Endodermal cell (in vitro differentiated cells): ENCODE data around the gene DTNBP1. TPM values are rescaled to one million over a fixed set of nuclear protein-coding genes. Genes with fewer than 3 reads are reported as not detected.
"Not testable (repeated sequence)": the region's sequence is repeated elsewhere in the genome, so short reads cannot be mapped to it uniquely, and the experiment has no call there.

Source experiments
- DNase-seq: peaks from one replicate; pipeline ENCODE4 v3.0.0-alpha.2; 2017
- H3K27ac ChIP-seq: 2 replicates; pipeline ENCODE4 v1.5.1; 2013; ENCODE audit warnings: mild to moderate bottlenecking, low read depth, low read length, moderate library complexity
- H3K27me3 ChIP-seq: 2 replicates; pipeline ENCODE4 v1.6.1; 2013; ENCODE audit warnings: mild to moderate bottlenecking, low read length, moderate library complexity; ENCODE audit not compliant: insufficient read depth, control insufficient read depth, poor library complexity, severe bottlenecking
- H3K36me3 ChIP-seq: 2 replicates; pipeline ENCODE4 v1.7.0; 2013; ENCODE audit warnings: mild to moderate bottlenecking, low read length, moderate library complexity; ENCODE audit not compliant: control insufficient read depth, insufficient read depth
- H3K4me1 ChIP-seq: one replicate; pipeline ENCODE4 v1.7.0; 2013; ENCODE audit warnings: low read length; ENCODE audit not compliant: control insufficient read depth, insufficient read depth
- H3K4me3 ChIP-seq: 2 replicates; pipeline ENCODE4 v1.5.1; 2013; ENCODE audit warnings: mild to moderate bottlenecking, low read length, moderate library complexity
- H3K9ac ChIP-seq: 2 replicates; pipeline ENCODE4 v1.6.1; 2013; ENCODE audit warnings: mild to moderate bottlenecking, low read length, moderate library complexity; ENCODE audit not compliant: poor library complexity, severe bottlenecking; ENCODE audit errors: extremely low read depth
- H3K9me3 ChIP-seq: 2 replicates; pipeline ENCODE4 v1.6.1; 2013; ENCODE audit warnings: mild to moderate bottlenecking, low read length, moderate library complexity; ENCODE audit not compliant: control insufficient read depth
- H3K27ac Mint-ChIP-seq: 2 replicates; pipeline ENCODE4 v1.8.0; 2020; ENCODE audit warnings: mixed read lengths
- H3K27me3 Mint-ChIP-seq: 2 replicates; pipeline ENCODE4 v1.8.0; 2021; ENCODE audit warnings: mild to moderate bottlenecking, mixed read lengths; ENCODE audit not compliant: insufficient read depth
- H3K36me3 Mint-ChIP-seq: 2 replicates; pipeline ENCODE4 v1.8.0; 2020; ENCODE audit warnings: low read depth, mixed read lengths
- H3K4me1 Mint-ChIP-seq: 2 replicates; pipeline ENCODE4 v1.8.0; 2020; ENCODE audit warnings: mixed read lengths
- H3K4me3 Mint-ChIP-seq: 2 replicates; pipeline ENCODE4 v1.8.0; 2020; ENCODE audit warnings: mild to moderate bottlenecking, moderate library complexity, mixed read lengths
- H3K9me3 Mint-ChIP-seq: 2 replicates; pipeline ENCODE4 v1.8.0; 2020; ENCODE audit warnings: mild to moderate bottlenecking, mixed read lengths
- WGBS, 2 experiments: methylation state at CpG; one replicate each; pipeline versions ENCODE4 v1.1.5 to v1.1.7; 2013; ENCODE audit warnings: missing lambda C conversion rate in 2 of 2, mixed read lengths in 1 of 2; ENCODE audit not compliant: insufficient coverage in 1 of 2, insufficient read length in 1 of 2; 5-methylcytosine and 5-hydroxymethylcytosine counted together
- total RNA-seq, 2 donors: library from RNA; stranded (reverse); fragmentation: NEBNext Ultra II Directional in 1 of 2; extraction: Animal tissue kit (Norgen Biotek cat#: 25700) in 1 of 2; gene quantifications; 2 replicates in 1 of 2; 3 replicates in 1 of 2; pipeline ENCODE4 v1.2.1, GENCODE V29; 2021
- TF ChIP-seq, protein P1 (sequence below): fragments of 200-600 bp; sonication (generic); conservative IDR thresholded peaks from 2 replicates; pipeline ENCODE4 v1.5.0; 2021; ENCODE audit warnings: antibody characterized with exemption, mild to moderate bottlenecking

The DTNBP1 gene
- total RNA-seq, 2 donors from 2014 or later, result 14.1 to 31.4 TPM

DNA sequence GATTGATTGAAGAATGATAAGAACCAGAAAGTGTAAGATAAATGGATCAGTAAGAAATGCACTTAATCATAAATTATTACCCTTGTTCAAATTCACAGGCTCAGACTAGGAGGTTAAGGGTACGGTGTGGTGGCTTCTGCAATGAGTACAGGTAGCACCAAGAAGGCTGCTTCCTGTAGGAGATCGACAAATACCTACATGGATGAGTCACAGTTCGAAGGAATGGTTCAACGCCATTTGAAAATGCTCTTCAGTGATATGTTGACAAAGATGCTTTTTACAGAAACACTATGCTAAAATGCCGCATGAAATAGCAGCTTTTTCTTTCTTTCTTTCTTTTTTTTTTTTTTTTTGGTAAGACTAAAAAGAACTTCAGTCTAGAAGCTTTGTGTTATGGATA is 116.2 kb downstream of the DTNBP1 start:
- no peaks in the 10 kb centered on the region for H3K4me1 ChIP-seq
- Mint-ChIP-seq H3K4me3 (no peak overlapping the region), H3K27ac (peak overlapping the region; percentile 66), H3K36me3 (peaks cover 4% of the 10 kb centered on the region), H3K27me3 (no peaks in the 10 kb centered on the region), H3K4me1 (peaks cover 20% of the 10 kb centered on the region), H3K9me3 (peaks cover 11% of the 10 kb centered on the region)
- 91 to 94% methylated on average over 5 of the region's 5 CpGs for WGBS, 2 experiments
- H3K27ac ChIP-seq, result no peak overlapping the region
- TF ChIP-seq, protein P1, sequence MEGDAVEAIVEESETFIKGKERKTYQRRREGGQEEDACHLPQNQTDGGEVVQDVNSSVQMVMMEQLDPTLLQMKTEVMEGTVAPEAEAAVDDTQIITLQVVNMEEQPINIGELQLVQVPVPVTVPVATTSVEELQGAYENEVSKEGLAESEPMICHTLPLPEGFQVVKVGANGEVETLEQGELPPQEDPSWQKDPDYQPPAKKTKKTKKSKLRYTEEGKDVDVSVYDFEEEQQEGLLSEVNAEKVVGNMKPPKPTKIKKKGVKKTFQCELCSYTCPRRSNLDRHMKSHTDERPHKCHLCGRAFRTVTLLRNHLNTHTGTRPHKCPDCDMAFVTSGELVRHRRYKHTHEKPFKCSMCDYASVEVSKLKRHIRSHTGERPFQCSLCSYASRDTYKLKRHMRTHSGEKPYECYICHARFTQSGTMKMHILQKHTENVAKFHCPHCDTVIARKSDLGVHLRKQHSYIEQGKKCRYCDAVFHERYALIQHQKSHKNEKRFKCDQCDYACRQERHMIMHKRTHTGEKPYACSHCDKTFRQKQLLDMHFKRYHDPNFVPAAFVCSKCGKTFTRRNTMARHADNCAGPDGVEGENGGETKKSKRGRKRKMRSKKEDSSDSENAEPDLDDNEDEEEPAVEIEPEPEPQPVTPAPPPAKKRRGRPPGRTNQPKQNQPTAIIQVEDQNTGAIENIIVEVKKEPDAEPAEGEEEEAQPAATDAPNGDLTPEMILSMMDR, result no peak
- no peak overlapping the region for H3K4me3 ChIP-seq
- H3K9me3 ChIP-seq, result peaks cover 11% of the 10 kb centered on the region
- no peak for DNase-seq
- no peak overlapping the region for H3K9ac ChIP-seq
- no peaks in the 10 kb centered on the region for H3K36me3 ChIP-seq
- no peaks in the 10 kb centered on the region for H3K27me3 ChIP-seq

DNA sequence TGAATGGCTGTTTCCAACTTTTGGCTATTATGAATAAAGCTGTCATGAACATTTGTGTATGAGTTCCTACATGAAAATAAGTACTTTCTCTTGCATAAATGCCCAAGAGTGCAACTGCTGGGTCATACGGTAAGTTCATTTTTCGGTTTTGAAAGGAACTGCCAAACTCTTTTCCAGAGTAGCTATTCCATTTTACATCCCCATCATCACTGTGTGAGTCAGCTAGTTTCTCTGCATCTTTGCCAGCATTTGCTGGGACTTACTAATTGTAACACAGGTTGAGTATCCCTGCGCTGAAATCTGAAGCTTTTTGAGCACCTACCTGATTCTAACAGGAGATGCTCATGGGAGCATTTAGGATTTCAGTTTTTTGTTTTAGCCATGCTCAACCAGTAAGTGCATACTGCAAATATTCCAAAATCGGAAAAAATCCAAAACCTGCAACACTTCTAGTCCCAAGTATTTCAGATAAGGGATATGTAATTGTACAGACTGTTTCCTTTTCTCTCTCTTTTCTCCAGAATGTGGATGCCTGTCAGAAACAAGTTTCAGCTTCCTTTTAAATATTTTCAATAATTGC is 118.4 kb downstream of the DTNBP1 start:
- peaks cover 11% of the 10 kb centered on the region for H3K9me3 Mint-ChIP-seq
- no peaks in the 10 kb centered on the region for H3K36me3 ChIP-seq
- no peaks in the 10 kb centered on the region for H3K27me3 Mint-ChIP-seq
- peaks cover 11% of the 10 kb centered on the region for H3K9me3 ChIP-seq
- H3K27ac ChIP-seq, result no peak overlapping the region
- no peaks in the 10 kb centered on the region for H3K27me3 ChIP-seq
- WGBS, 2 experiments, result 95 to 100% methylated on average over 4 of the region's 4 CpGs
- no peak for DNase-seq
- peaks cover 25% of the 10 kb centered on the region for H3K4me1 Mint-ChIP-seq
- TF ChIP-seq, protein P1, result no peak
- peaks cover 4% of the 10 kb centered on the region for H3K36me3 Mint-ChIP-seq
- no peak overlapping the region for H3K27ac Mint-ChIP-seq
- H3K4me1 ChIP-seq, result peaks cover 10% of the 10 kb centered on the region
- no peak overlapping the region for H3K4me3 Mint-ChIP-seq
- no peak overlapping the region for H3K4me3 ChIP-seq
- H3K9ac ChIP-seq, result no peak overlapping the region

DNA sequence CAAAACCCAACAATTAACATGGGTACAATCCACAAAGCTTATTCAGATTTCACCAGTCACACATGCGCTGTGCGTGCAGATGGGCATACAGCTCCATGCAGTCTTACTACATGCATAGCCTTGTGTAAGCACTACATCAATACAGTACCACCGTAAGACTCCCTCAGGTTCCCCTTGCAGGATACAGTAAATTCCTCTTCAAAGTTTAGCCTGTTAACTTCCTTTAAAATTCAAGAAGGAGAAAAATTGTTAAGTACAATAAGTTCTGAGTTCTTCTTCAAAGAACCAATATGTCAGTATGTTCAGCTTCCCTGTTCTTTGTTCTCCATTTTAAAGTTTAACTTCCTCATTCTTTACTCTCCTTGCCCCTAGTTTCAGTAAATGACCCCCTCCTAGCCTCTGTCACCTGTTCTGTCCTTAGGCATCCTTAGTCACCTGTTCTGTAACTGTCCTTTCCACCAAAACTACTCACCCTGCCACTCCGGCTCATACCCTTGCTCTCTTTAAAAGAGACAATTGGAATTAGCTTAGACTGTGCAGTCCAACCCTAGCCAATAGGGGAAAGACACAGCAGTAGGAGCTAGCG is 119.4 kb downstream of the DTNBP1 start:
- H3K27ac ChIP-seq, H3K27me3 Mint-ChIP-seq, H3K9ac ChIP-seq, DNase-seq, H3K36me3 Mint-ChIP-seq, H3K4me3 ChIP-seq, H3K4me3 Mint-ChIP-seq, H3K27me3 ChIP-seq, H3K27ac Mint-ChIP-seq, H3K36me3 ChIP-seq: not testable (repeated sequence)
- Mint-ChIP-seq H3K9me3 (peaks cover 13% of the 10 kb centered on the region), H3K4me1 (peaks cover 34% of the 10 kb centered on the region)
- H3K4me1 ChIP-seq, result peaks cover 16% of the 10 kb centered on the region
- peaks cover 11% of the 10 kb centered on the region for H3K9me3 ChIP-seq
- 98% methylated on average over 5 of the region's 5 CpGs; no CpG with 5 or more reads in 1 of the 2 experiments for WGBS, 2 experiments
